Neural cell (in vitro differentiated cells): ENCODE results near the gene AGFG2. TPM values are rescaled to one million over a fixed set of nuclear protein-coding genes. Genes with fewer than 3 reads are reported as not detected.

Source experiments
- H2AFZ ChIP-seq: fragments of 200-600, 300-800 bp; sonication (generic), shearing (Covaris generic); 2 replicates; pipeline ENCODE4 v1.6.0; 2014; ENCODE audit warnings: low read depth, mild to moderate bottlenecking, antibody characterized with exemption, low read length, moderate library complexity
- H3F3A ChIP-seq: fragments of 200-600 bp; shearing (Covaris generic); 2 replicates; pipeline ENCODE4 v1.6.1; 2016; ENCODE audit warnings: mild to moderate bottlenecking, moderate library complexity, mixed read lengths, antibody characterized with exemption, low read length; ENCODE audit not compliant: insufficient read depth, poor library complexity, severe bottlenecking
- H3K27ac ChIP-seq: fragments of 200-600, 300-800 bp; sonication (generic), shearing (Covaris generic); 2 replicates; pipeline ENCODE4 v1.5.1; 2014; ENCODE audit warnings: mild to moderate bottlenecking, low read length, moderate library complexity
- H3K27me3 ChIP-seq: fragments of 300-800, 200-600 bp; sonication (generic), shearing (Covaris generic); 2 replicates; pipeline ENCODE4 v1.6.0; 2014; ENCODE audit warnings: mild to moderate bottlenecking, low read depth, low read length, moderate library complexity; ENCODE audit not compliant: insufficient read depth
- H3K36me3 ChIP-seq: fragments of 300-800, 200-600 bp; sonication (generic), shearing (Covaris generic); 2 replicates; pipeline ENCODE4 v1.5.1; 2014; ENCODE audit warnings: mild to moderate bottlenecking, antibody characterized with exemption, low read length, moderate library complexity; ENCODE audit not compliant: insufficient read depth
- H3K4me2 ChIP-seq: fragments of 300-800, 200-600 bp; sonication (generic), shearing (Covaris generic); 2 replicates; pipeline ENCODE4 v1.6.0; 2014; ENCODE audit warnings: mild to moderate bottlenecking, low read length
- H3K4me3 ChIP-seq: fragments of 300-800, 200-600 bp; sonication (generic), shearing (Covaris generic); 2 replicates; pipeline ENCODE4 v1.5.1; 2014; ENCODE audit warnings: mild to moderate bottlenecking, low read length, moderate library complexity
- H3K79me2 ChIP-seq: fragments of 200-600 bp; shearing (Covaris generic); replicated peaks from 2 replicates; pipeline ENCODE4 v1.6.0; 2014; ENCODE audit warnings: mild to moderate bottlenecking, low read length, moderate library complexity; ENCODE audit not compliant: insufficient read depth
- H3K9ac ChIP-seq: fragments of 300-800, 200-600 bp; sonication (generic), shearing (Covaris generic); 2 replicates; pipeline ENCODE4 v1.6.1; 2016; ENCODE audit warnings: mild to moderate bottlenecking, low read length, mixed read lengths
- H3K9me2 ChIP-seq: fragments of 200-600 bp; shearing (Covaris generic); 2 replicates; pipeline ENCODE4 v1.6.1; 2016; ENCODE audit warnings: mild to moderate bottlenecking, low read length, mixed read lengths; ENCODE audit not compliant: insufficient read depth
- H3K9me3 ChIP-seq: fragments of 200-600, 300-800 bp; sonication (generic), shearing (Covaris generic); 2 replicates; pipeline ENCODE4 v1.6.1; 2016; ENCODE audit warnings: mild to moderate bottlenecking, mixed run types, low read length, moderate library complexity, mixed read lengths
- H4K20me1 ChIP-seq: fragments of 200-600 bp; shearing (Covaris generic); 2 replicates; pipeline ENCODE4 v1.6.1; 2016; ENCODE audit warnings: mild to moderate bottlenecking, mixed run types; ENCODE audit not compliant: insufficient read depth
- EP300 ChIP-seq: fragments of 450-650 bp; conservative IDR thresholded peaks from 2 replicates; pipeline ENCODE4 v1.6.1; 2014; ENCODE audit warnings: antibody characterized with exemption, mild to moderate bottlenecking, moderate library complexity; ENCODE audit not compliant: poor library complexity, severe bottlenecking
- EZH2 ChIP-seq: fragments of 200-600, 300-800 bp; shearing (Covaris generic), sonication (generic); IDR thresholded peaks from 2 replicates; pipeline ENCODE4 v1.6.1; 2014; ENCODE audit warnings: antibody characterized with exemption, low read length, borderline replicate concordance, mild to moderate bottlenecking; ENCODE audit not compliant: insufficient read depth, poor library complexity, severe bottlenecking
- MXI1 ChIP-seq: fragments of 450-650 bp; conservative IDR thresholded peaks from 2 replicates; pipeline ENCODE4 v1.6.1; 2014; ENCODE audit warnings: antibody characterized with exemption, mild to moderate bottlenecking; ENCODE audit not compliant: poor library complexity, severe bottlenecking
- POLR2AphosphoS5 ChIP-seq: IDR thresholded peaks from 2 replicates; pipeline ENCODE4 v1.6.1; 2012
- RAD21 ChIP-seq: fragments of 450-650 bp; conservative IDR thresholded peaks from 2 replicates; pipeline ENCODE4 v1.6.1; 2014; ENCODE audit warnings: antibody characterized with exemption, mild to moderate bottlenecking, moderate library complexity
- REST ChIP-seq: IDR thresholded peaks from 2 replicates; pipeline ENCODE4 v1.6.1; 2012; ENCODE audit warnings: borderline replicate concordance
- SMC3 ChIP-seq: fragments of 450-650 bp; conservative IDR thresholded peaks from 2 replicates; pipeline ENCODE4 v1.6.1; 2014; ENCODE audit warnings: antibody characterized with exemption, mild to moderate bottlenecking, moderate library complexity; ENCODE audit not compliant: poor library complexity
- TAF1 ChIP-seq: IDR thresholded peaks from 2 replicates; pipeline ENCODE4 v1.6.1; 2012; ENCODE audit warnings: low read depth
- polyA plus RNA-seq: library from polyadenylated mRNA; depleted of rRNA; stranded (reverse); fragments of >200 nt; gene quantifications from 2 replicates; pipeline ENCODE4 v1.2.3, GENCODE V29; 2014
- TF ChIP-seq, protein P1 (sequence below): fragments of 450-650 bp; IDR thresholded peaks from 2 replicates; pipeline ENCODE4 v1.5.1; 2014; ENCODE audit warnings: antibody characterized with exemption, mild to moderate bottlenecking, moderate library complexity; ENCODE audit not compliant: poor library complexity, severe bottlenecking

The AGFG2 gene
- polyA plus RNA-seq, 1 donor from 2014 or later: 3.4 TPM

GRCh38 chr7:100565133-100565571 is 26.1 kb downstream of the AGFG2 start:
- H4K20me1 ChIP-seq: no peaks in the 10 kb centered on the region
- H3K4me2 ChIP-seq: no peak overlapping the region
- no peak overlapping the region for H3K4me3 ChIP-seq
- no peak overlapping the region for H3K27ac ChIP-seq
- no peak for TF ChIP-seq EZH2
- TF ChIP-seq MXI1: no peak
- no peak for TF ChIP-seq SMC3
- no peak for TF ChIP-seq REST
- TF ChIP-seq, protein P1, sequence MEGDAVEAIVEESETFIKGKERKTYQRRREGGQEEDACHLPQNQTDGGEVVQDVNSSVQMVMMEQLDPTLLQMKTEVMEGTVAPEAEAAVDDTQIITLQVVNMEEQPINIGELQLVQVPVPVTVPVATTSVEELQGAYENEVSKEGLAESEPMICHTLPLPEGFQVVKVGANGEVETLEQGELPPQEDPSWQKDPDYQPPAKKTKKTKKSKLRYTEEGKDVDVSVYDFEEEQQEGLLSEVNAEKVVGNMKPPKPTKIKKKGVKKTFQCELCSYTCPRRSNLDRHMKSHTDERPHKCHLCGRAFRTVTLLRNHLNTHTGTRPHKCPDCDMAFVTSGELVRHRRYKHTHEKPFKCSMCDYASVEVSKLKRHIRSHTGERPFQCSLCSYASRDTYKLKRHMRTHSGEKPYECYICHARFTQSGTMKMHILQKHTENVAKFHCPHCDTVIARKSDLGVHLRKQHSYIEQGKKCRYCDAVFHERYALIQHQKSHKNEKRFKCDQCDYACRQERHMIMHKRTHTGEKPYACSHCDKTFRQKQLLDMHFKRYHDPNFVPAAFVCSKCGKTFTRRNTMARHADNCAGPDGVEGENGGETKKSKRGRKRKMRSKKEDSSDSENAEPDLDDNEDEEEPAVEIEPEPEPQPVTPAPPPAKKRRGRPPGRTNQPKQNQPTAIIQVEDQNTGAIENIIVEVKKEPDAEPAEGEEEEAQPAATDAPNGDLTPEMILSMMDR: no peak
- no peak for TF ChIP-seq POLR2AphosphoS5
- no peak for TF ChIP-seq EP300
- no peak for TF ChIP-seq TAF1
- TF ChIP-seq RAD21: no peak
- no peaks in the 10 kb centered on the region for H3K79me2 ChIP-seq
- H3K9me3 ChIP-seq: no peaks in the 10 kb centered on the region
- H3F3A ChIP-seq: no peaks in the 10 kb centered on the region
- H2AFZ ChIP-seq: no peak overlapping the region
- no peak overlapping the region for H3K9ac ChIP-seq
- no peaks in the 10 kb centered on the region for H3K36me3 ChIP-seq
- peaks cover 14% of the 10 kb centered on the region for H3K27me3 ChIP-seq
- H3K9me2 ChIP-seq: no peaks in the 10 kb centered on the region

GRCh38 chr7:100566018-100566531 is 27.1 kb downstream of the AGFG2 start:
- Histone ChIP-seq H3K79me2 (no peaks in the 10 kb centered on the region), H3K27ac (no peak overlapping the region), H3K9me2 (no peaks in the 10 kb centered on the region), H3F3A (no peaks in the 10 kb centered on the region), H3K27me3 (peaks cover 23% of the 10 kb centered on the region), H3K4me2 (no peak overlapping the region), H4K20me1 (no peaks in the 10 kb centered on the region), H2AFZ (no peak overlapping the region), H3K4me3 (no peak overlapping the region), H3K9ac (no peak overlapping the region), H3K9me3 (no peaks in the 10 kb centered on the region), H3K36me3 (no peaks in the 10 kb centered on the region)
- TF ChIP-seq MXI1 (no peak), POLR2AphosphoS5 (no peak), EZH2 (no peak), EP300 (no peak), SMC3 (no peak), RAD21 (no peak), TAF1 (no peak), REST (no peak)
- TF ChIP-seq, protein P1: no peak
